Measurements from ENCODE around the gene UXS1.
"Not testable (repeated sequence)": the region's sequence is repeated elsewhere in the genome, so short reads cannot be mapped to it uniquely, and the experiment has no call there.

The UXS1 gene

GRCh38 chr2:106159866-106160785 is 34.0 kb downstream of the UXS1 start:
- DNase-seq = no peak

- no peak for DNase-seq
Measured at GRCh38 chr2:106158871-106159270, 35.2 kb downstream of the UXS1 start.

- DNase-seq = no peak
Measured at GRCh38 chr2:106158131-106158530, 36.0 kb downstream of the UXS1 start.

DNA sequence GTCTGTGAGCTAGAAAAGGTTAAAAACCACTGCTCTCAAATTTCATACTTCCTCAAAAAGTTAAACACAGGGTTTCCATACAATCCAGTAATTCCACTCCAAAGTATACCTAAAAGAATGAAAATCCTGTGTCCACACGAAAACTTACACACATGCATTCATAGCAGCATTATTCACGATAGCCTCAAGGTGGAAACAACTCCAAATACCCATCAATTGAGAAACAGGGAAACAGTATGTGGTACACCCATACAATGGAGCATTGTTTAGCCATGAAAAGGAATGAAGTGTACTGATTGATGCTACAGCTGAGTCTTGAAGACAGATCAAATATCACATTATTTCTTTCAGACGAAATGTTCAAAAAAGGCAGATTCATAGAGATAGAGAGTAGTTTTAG is 36.7 kb downstream of the UXS1 start:
- no peak for DNase-seq

DNA sequence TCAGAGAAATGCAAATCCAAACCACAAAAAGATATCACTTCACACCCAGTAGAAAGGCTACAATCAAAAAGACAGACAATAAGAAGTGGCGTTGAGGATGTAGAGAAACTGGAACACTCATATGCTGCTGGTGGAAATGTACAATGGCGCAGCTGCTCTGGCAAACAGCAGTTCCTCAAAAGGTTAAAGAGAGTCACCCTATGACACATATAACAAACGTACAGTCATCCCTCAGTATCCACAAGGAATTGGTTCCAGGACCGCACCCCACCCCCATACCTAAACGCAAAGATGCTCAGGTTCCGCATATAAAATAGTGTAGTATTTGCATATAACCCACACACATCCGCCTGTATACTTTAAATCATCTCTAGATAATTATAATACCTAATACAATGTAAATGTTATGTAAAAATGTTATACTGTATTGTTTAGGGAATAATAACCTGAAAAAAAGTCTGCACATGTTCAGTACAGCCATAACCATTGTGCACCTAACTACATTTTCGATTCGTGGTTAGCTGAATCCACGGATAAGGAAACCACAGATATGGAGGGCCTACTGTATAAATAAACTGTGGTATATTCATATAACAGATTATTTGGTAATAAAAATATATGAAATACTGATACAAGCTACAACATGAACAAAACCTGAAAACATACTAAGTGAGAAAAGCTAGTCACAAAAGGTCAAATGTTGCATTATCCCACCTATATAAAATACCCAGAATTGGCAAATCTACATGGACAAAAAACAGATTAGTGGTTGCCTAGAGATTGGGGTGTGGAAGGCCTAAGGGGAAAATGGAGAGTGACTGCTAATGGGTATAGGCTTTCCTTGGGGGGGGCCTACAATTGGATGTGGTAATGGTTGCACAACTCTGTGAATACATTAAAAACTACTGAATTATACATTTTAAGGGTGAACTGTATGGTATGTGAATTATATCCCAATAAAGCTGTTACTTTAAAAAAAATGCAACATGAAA is 37.5 kb downstream of the UXS1 start:
- no peak for DNase-seq

- no peak for DNase-seq
Measured at GRCh38 chr2:106153781-106154180, 40.3 kb downstream of the UXS1 start.

DNA sequence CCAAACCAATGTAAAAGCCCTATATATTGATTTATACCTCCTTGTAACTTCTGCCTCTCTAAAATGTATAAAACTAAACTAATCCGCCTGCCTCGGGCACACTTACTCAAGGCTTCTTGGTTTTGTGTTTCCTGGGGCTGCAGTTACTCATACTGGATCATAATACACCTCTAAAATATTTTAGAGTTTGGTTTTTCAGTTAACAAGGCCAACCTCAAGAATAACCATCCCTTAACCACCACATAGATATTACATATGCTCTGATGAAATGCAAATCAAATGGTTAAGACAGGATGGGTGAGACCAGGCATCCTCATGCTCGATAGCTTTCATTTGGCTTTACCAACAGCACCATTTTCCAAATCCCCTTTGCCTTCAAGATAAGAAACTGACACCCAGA is 46.4 kb downstream of the UXS1 start:
- DNase-seq = no peak

- DNase-seq = no peak
Measured at GRCh38 chr2:106147159-106147558, 46.9 kb downstream of the UXS1 start.

- no peak for DNase-seq
Measured at GRCh38 chr2:106144621-106145331, 49.3 kb downstream of the UXS1 start.

DNA sequence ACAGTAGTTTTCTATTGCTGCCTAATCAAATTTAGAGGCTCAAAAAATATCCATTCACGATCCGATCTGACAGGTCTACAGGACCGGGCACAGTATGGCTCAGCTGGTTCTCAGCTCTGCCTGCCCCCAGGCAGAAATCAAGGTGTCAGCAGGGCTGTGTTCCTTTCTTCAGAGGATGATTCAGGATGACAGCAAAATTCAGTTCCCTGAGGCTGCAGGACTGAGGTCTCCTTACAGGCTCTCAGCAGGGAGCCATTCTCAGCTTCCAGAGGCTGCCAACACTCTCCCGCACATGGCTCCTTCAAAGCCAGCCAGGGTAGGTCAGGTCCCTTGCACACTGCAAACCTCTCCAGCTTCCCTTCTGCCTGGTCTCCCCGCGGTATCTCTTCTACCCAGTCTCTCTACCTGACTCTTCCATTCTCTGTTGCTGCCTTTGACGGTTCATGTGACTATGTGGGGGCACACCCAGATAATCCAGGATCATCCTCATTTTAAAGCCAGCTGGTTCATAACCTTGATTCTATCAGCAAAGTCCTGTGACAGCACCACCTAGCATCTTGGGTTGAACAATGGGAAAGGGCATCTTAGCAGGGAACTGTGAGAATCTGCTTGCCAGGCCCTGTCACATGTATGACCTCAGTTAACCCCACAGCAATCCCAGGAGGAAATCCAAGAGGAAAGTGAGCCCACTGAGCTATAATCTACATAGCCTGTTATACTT is 50.4 kb downstream of the UXS1 start:
- DNase-seq = no peak

DNA sequence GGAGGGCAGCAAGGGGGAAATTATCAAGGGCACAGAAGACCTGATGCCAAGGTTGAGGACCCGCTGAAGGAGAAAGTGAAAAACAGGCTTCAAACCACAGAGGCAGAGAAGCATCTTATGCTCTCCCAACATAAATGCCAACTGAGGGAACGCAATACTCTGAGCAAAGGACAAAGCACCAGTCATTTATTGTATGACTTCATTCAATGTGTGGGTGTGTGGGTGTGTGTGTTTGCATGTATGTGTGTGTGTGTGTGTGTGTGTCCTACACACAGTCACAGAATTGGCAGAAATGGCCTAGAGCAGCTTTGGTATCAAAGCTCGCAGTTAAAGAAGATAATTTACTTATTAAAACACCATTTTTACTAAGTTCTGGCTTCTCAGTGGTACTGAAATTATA is 51.4 kb downstream of the UXS1 start:
- no peak for DNase-seq

- DNase-seq = no peak
Measured at GRCh38 chr2:106140913-106141312, 53.2 kb downstream of the UXS1 start.

DNA sequence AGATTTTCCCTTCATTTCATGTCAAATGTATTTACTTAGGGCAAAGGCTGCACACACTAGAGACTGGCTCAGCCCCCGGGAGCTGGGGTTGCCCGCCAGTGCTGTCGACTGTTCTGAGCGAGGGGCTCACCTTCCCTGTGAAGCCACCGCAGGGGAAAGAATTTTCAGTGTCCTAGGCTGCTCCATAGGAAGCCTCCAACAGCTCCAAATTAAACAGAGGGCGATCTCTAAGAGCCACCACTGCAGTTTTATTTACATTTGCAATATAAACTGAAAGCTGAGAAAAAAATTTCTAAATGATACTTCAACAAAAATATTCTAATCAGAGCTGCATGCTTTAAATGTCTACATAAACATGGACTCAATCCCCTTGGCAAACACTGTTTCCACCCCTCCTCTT is 54.0 kb downstream of the UXS1 start:
- DNase-seq = no peak

GRCh38 chr2:106139238-106139935 is 54.7 kb downstream of the UXS1 start:
- no peak for DNase-seq

DNA sequence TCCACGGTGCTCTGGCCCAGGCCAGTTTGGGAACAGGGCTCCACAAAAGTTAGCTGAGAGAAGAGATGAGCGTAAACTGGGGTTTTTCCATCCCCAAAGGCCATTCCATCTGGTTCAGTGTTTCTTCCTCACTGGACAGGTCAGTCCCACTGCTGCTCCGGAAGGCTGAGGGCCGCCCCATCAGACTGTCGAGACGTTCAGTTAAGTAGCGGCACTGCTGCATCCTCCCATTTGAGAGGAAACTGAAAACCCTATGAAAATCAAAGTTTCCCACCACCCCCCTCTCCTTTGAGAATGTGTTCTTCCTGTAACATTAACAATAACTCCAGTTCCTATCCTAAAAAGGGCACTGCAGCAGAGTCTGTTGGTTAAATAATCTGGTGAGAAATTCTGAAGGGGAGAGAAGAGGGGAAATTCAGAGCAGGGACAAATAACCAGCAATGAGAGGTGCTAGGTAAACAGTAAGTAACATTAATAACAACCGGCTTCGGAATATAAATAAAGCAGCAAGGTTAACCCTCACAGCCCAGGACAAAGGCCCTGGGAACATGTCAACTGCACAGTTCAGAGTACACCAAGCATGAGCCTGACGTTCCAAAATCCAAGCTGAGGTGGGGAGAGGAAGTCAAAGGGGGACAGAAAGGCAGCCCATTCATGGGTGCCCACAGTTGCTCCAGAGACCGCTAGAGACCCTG is 55.4 kb downstream of the UXS1 start:
- DNase-seq = no peak

GRCh38 chr2:106137731-106138521 is 56.2 kb downstream of the UXS1 start:
- no peak for DNase-seq

DNA sequence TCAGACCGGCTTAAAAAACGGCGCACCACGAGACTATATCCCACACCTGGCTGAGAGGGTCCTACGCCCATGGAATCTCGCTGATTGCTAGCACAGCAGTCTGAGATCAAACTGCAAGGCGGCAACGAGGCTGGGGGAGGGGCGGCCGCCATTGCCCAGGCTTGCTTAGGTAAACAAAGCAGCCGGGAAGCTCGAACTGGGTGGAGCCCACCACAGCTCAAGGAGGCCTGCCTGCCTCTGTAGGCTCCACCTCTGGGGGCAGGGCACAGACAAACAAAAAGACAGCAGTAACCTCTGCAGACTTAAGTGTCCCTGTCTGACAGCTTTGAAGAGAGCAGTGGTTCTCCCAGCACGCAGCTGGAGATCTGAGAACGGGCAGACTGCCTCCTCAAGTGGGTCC is 62.9 kb downstream of the UXS1 start:
- not testable (repeated sequence) for DNase-seq

DNA sequence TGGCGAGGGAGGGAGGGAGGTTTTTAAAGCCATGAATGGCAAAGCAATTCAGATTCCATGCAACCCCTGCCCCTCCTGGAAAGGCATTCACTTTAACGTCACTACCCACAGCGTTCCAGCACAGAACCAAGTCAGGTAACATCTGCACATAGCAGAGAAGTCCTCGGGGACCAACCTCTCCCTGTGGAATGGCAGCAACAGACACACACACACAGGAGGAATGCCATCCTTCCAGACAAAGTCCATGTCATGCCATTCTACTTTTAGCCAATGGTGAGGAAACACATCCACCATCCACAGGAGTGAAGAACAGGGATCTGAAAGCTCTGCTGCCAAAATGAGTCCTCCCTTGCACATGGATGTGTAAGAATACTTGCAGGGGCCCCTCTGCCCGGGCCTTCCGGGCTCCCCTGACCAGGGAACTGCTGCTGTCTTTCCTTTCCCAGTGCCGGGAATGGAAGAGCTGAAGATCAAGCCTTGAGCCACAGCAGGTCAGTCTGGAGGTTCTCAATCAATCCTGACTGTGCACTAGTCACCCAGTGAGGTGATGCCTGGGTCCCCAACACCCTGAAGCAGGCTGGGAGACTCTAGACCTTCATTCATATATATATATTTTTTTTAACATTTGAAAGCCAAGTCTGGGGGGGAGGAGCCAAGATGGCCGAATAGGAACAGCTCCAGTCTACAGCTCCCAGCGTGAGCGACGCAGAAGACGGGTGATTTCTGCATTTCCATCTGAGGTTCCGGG is 63.7 kb downstream of the UXS1 start:
- no peak for DNase-seq

GRCh38 chr2:106129592-106129991 is 64.5 kb downstream of the UXS1 start:
- DNase-seq = no peak
